NT2/D1 (cell line): Measurements from ENCODE around the gene FAM216A.
"Not testable (repeated sequence)": the region's sequence is repeated elsewhere in the genome, so short reads cannot be mapped to it uniquely, and the experiment has no call there.

Experiments
- DNase-seq: peaks from one replicate; pipeline ENCODE4 v3.0.0-alpha.2; 2011; ENCODE audit warnings: low read depth, low spot score
- H3K27me3 ChIP-seq: 2 replicates; pipeline ENCODE4 v1.6.0; 2011; ENCODE audit warnings: mild to moderate bottlenecking; ENCODE audit not compliant: insufficient read length, insufficient read depth
- H3K36me3 ChIP-seq: 2 replicates; pipeline ENCODE4 v1.6.1; 2011; ENCODE audit warnings: mild to moderate bottlenecking, low read length, mixed read lengths; ENCODE audit not compliant: insufficient read depth, insufficient read length
- H3K4me1 ChIP-seq: 2 replicates; pipeline ENCODE4 v1.5.1; 2011; ENCODE audit not compliant: insufficient read depth, insufficient read length
- H3K4me3 ChIP-seq: 2 replicates; pipeline ENCODE4 v1.5.1; 2011; ENCODE audit warnings: low read depth; ENCODE audit not compliant: insufficient read length
- H3K9ac ChIP-seq: 2 replicates; pipeline ENCODE4 v1.6.0; 2011; ENCODE audit warnings: low read depth; ENCODE audit not compliant: insufficient read length
- H3K9me3 ChIP-seq: 2 replicates; pipeline ENCODE4 v1.5.1; 2011; ENCODE audit warnings: mild to moderate bottlenecking, low read length; ENCODE audit not compliant: insufficient read depth
- SUZ12 ChIP-seq: IDR thresholded peaks from 2 replicates; pipeline ENCODE4 v1.6.1; 2011; ENCODE audit not compliant: insufficient read length, insufficient read depth; ENCODE audit errors: extremely low read depth
- YY1 ChIP-seq: IDR thresholded peaks from 2 replicates; pipeline ENCODE4 v1.6.1; 2011; ENCODE audit not compliant: insufficient read length, insufficient read depth
- ZNF274 ChIP-seq: IDR thresholded peaks from 2 replicates; pipeline ENCODE4 v1.6.1; 2011; ENCODE audit warnings: mild to moderate bottlenecking, low read depth, low read length

Gene FAM216A

DNA sequence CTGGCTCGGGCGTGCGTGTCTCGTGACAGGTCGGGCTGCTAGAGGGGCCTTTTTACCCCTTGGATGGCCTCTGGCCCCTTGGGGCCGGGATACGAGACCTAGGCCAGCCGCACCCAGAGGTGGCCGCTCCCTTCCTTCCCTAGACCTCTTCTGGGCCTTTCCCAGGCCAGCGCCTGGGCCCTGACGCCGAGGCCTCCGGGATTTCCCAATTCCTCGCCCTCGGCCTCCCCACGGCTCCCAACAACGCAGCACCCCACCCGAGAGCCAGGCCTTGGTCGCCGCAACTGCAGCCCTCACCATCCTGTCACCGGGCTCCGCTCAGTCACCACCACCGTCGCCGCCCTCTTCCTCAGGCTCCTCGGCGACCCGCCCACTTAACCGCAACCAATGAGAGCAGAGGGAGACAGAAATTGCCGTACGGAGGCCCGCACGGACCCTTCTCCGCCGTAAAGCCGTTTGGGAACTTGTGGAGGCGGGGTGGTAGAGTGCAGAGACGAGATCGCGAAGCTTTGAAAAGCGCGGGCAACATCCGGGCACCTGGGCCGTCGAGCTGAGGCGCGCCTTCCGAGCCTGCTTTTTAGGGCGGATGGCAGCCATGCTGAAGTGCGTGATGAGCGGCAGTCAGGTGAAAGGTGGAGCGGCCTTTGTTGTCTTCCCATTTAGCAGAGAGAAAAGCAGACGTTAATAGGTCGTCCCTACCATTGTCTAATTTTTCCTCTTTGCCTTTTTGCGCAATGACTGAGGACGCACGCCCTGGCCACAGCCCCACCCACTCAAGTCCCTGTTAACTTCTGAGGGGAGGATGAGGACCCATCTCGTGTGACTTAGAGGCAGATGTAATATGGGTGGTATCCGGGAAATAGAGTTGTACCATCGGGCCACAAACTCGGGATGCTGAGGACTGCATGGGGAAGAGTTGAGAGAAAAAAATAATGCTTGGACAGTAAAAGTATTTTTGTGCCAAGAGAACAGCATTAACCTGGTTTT is 33.4 kb downstream of the FAM216A start, which contains the start of the genes RAD9B and VPS29:
RAD9B (plus strand) TSS at position 580 of the 987 bp plus-strand sequence; CDS start at position 587, 7 bp downstream.
VPS29 (minus strand) TSS at position 360 of the 987 bp plus-strand sequence; CDS start at position 300, 60 bp downstream.
- peaks cover 9% of the 10 kb centered on the region; the same call in 1 of the 2 replicates for H3K9me3 ChIP-seq
- TF ChIP-seq YY1 (peak; percentile 62), SUZ12 (no peak)
- no peaks in the 10 kb centered on the region for H3K4me1 ChIP-seq
- peaks cover 20% of the 10 kb centered on the region for H3K36me3 ChIP-seq
- H3K9ac ChIP-seq = peak within 1 kb of the TSS; percentile 96
- peak within 1 kb of the TSS; percentile 93 for H3K4me3 ChIP-seq
- H3K27me3 ChIP-seq = no peaks in the 10 kb centered on the region
- DNase-seq = peak; percentile 98

DNA sequence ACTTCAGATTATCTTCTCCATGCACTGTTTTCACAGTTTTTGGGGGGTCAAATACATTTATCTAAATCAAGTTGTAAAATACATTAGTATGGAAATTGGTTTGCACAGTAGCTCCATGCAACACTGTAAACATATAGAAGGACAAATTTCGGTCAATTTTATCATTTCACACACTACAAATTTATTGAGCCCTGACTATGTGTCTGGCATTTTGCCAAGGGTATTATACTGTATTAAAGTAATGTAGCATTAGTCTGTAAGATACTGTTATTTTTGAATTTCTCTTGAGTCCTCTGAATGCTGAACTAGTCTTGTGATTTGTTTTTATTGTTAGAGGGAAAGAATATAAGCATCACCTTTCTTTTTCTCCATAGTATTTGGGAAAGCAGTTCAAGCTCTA is 34.8 kb downstream of the FAM216A start:
- no peak overlapping the region for H3K9ac ChIP-seq
- no peaks in the 10 kb centered on the region for H3K27me3 ChIP-seq
- no peaks in the 10 kb centered on the region for H3K4me1 ChIP-seq
- H3K9me3 ChIP-seq = peaks cover 9% of the 10 kb centered on the region; the same call in 1 of the 2 replicates
- no peak for DNase-seq
- TF ChIP-seq ZNF274 (no peak), SUZ12 (no peak), YY1 (no peak)
- H3K4me3 ChIP-seq = no peak overlapping the region
- H3K36me3 ChIP-seq = peaks cover 11% of the 10 kb centered on the region

DNA sequence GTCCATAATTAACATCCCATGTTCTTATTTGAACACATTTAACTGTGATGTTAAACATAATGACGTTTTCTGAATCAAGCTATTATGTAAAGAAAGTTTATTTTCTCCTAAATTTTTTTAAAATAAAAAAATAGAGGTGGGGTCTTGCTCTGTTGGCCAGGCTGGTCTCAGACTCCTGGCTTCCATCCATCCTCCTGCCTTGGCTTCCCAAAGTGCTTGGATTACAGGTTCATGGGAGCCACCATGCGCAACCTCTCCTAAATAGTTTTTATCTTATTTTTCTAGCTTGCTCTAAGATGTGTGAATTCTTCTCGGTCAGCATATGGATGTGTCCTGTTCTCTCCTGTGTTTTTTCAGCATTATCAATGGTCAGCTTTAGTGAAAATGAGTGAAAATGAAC is 36.7 kb downstream of the FAM216A start:
- Histone ChIP-seq H3K4me3 (no peak overlapping the region), H3K27me3 (no peaks in the 10 kb centered on the region), H3K9ac (no peak overlapping the region), H3K36me3 (no peaks in the 10 kb centered on the region), H3K9me3 (peaks cover 9% of the 10 kb centered on the region; the same call in 1 of the 2 replicates), H3K4me1 (no peaks in the 10 kb centered on the region)
- no peak for DNase-seq
- TF ChIP-seq YY1 = no peak
- no peak for TF ChIP-seq ZNF274
- TF ChIP-seq SUZ12 = no peak

DNA sequence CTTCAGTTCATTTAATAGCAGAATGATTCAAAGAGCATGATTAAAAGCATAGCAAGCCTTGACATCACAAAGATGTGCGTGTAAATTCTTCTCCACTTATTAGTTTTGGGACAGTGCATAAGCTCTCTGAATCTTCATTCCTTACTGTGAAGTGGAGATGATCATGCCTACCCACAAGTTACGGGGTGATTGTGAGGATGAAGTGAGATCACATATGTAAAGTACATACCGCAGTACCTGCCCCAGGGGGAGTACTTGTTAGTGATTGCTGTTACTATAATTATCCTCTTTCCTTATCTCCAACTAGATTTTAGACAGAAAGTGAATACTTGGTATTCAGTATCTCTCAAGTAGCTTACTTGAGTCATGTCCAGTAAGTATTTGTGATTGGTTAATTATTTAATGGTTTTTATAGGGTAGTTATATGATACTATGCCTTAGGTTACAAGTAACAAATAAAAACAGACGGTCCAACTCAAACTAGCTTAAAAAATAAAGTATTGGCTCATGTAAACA is 39.5 kb downstream of the FAM216A start:
- no peak for DNase-seq
- Histone ChIP-seq H3K9me3 (no peaks in the 10 kb centered on the region), H3K9ac (no peak overlapping the region), H3K36me3 (no peaks in the 10 kb centered on the region), H3K27me3 (no peaks in the 10 kb centered on the region), H3K4me1 (no peaks in the 10 kb centered on the region), H3K4me3 (no peak overlapping the region)
- TF ChIP-seq ZNF274 (no peak), SUZ12 (no peak), YY1 (no peak)

DNA sequence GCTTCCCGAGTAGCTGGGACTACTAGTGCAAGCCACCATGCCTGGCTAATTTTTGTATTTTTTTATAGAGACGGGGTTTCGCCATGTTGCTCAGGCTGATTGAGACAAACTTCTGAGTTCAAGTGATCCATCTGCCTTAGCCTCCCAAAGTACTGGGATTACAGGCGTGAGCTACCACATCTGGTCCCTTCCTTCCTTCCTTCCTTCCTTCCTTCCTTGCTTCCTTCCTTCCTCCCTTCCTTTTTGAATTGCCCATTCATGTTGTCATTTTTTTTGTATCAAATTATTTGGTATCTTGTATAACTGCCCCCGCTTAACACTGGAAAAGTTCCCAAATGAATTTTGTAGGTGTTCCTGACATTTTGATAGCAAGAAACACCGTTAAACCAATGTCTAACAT is 45.2 kb downstream of the FAM216A start:
- Histone ChIP-seq H3K9ac (no peak overlapping the region), H3K36me3 (no peaks in the 10 kb centered on the region), H3K27me3 (no peaks in the 10 kb centered on the region), H3K4me3 (no peak overlapping the region), H3K4me1 (no peaks in the 10 kb centered on the region), H3K9me3 (no peaks in the 10 kb centered on the region)
- TF ChIP-seq SUZ12 (no peak), YY1 (no peak), ZNF274 (no peak)
- no peak for DNase-seq

DNA sequence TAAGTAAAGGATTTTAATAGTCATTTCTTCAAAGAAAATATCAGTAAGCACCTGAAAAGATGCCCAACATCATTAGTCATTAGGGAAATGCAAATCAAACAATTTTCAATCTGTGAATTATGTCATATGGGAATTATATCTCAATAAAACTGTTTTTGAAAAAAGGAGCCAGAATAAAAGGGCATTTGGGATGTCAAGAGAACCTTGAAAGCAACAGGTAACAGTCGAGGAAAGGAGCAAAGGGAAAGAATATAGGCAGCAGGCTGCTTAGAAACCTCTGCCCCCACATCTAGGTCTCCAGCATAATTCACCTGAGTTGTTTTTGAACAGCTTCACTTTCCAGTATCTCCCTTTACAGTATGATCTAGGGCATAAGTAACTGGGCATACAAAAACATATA is 45.7 kb downstream of the FAM216A start:
- no peak overlapping the region for H3K4me3 ChIP-seq
- no peak overlapping the region for H3K9ac ChIP-seq
- TF ChIP-seq SUZ12 (no peak), YY1 (no peak), ZNF274 (no peak)
- H3K36me3 ChIP-seq = no peaks in the 10 kb centered on the region
- H3K27me3 ChIP-seq = no peaks in the 10 kb centered on the region
- H3K9me3 ChIP-seq = no peaks in the 10 kb centered on the region
- DNase-seq = no peak
- no peaks in the 10 kb centered on the region for H3K4me1 ChIP-seq

DNA sequence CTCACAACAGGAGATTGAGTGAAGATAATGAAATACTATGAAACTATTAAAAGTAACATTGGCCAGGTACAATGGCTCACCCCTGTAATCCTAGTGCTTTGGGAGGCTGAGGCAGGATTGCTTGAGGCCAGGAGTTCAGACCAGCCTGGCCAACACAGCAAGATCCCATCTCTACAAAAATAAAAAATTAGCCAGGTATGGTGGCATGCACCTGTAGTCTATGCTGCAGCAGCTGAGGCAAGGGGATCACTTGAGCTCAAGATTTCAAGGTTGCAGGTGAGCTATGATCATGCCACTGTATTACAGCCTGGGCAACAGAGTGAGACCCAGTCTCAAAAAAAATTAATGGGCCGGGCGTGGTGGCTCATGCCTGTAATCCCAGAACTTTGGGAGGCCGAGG is 48.4 kb downstream of the FAM216A start:
- H3K36me3 ChIP-seq = no peaks in the 10 kb centered on the region
- no peak for DNase-seq
- no peaks in the 10 kb centered on the region for H3K27me3 ChIP-seq
- TF ChIP-seq SUZ12 (no peak), ZNF274 (no peak), YY1 (no peak)
- H3K9me3 ChIP-seq = no peaks in the 10 kb centered on the region
- no peaks in the 10 kb centered on the region for H3K4me1 ChIP-seq
- H3K9ac ChIP-seq = no peak overlapping the region
- no peak overlapping the region for H3K4me3 ChIP-seq

DNA sequence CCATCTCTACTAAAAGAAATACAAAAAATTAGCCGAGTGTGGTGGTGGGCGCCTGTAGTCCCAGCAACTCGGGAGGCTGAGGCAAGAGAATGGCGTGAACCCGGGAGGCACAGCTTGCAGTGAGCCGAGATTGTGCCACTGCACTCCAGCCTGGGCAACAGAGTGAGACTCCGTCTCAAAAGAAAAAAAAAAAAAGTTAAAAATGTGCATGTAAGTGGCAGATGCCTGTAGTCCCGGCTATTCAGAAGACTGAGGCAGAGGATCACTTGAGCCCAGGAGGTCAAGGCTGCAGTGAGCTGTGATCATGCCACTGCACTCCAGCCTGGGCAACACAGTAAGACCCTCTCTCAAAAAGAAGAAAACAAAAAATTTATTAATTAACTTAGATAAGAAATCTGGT is 49.4 kb downstream of the FAM216A start:
- DNase-seq = not testable (repeated sequence)

DNA sequence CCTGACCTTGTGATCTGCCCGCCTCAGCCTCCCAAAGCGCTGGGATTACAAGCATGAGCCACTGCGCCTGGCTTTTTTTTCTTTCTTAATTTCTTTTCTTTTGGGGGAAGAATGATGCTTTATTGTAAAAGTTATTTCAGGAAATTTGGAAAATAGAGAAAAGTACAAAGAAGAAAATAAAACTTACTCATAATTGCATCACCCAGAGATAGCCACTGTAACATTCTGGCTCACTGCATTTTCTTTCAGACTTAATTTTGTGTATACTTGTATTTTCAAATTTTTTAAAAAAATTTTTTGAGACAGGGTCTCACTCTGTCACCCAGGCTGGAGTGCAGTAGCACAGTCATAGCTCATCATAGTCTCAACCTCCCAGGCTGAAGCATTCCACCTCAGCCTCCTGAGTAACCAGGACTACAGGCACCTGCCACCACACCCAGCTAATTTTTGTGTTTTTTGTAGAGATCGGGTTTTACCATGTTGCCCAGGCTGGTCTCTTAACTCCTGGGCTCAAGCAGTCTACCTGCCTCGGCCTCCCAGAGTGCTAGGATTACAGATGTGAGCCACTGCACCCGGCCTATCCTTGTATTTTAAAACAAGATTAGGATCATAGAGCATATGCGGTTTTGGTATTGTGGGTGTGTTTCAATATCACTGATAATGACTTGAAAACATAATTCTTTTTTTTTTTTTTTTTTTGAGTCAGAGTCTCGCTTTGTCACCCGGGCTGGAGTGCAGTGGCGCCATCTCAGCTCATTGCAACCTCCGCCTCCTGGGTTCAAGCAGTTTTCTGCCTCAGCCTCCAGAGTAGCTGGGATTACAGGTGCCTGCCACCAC is 52.4 kb downstream of the FAM216A start:
- not testable (repeated sequence) for H3K36me3 ChIP-seq, DNase-seq, H3K27me3 ChIP-seq, H3K4me1 ChIP-seq, H3K4me3 ChIP-seq, H3K9me3 ChIP-seq, H3K9ac ChIP-seq

More for the DNA sequence above, 49.4 kb downstream of the FAM216A start:
- not testable (repeated sequence) for H3K27me3 ChIP-seq, H3K36me3 ChIP-seq, H3K4me3 ChIP-seq, H3K4me1 ChIP-seq, H3K9me3 ChIP-seq, H3K9ac ChIP-seq
